ENCODE results near the gene ZFP36.

DNA sequence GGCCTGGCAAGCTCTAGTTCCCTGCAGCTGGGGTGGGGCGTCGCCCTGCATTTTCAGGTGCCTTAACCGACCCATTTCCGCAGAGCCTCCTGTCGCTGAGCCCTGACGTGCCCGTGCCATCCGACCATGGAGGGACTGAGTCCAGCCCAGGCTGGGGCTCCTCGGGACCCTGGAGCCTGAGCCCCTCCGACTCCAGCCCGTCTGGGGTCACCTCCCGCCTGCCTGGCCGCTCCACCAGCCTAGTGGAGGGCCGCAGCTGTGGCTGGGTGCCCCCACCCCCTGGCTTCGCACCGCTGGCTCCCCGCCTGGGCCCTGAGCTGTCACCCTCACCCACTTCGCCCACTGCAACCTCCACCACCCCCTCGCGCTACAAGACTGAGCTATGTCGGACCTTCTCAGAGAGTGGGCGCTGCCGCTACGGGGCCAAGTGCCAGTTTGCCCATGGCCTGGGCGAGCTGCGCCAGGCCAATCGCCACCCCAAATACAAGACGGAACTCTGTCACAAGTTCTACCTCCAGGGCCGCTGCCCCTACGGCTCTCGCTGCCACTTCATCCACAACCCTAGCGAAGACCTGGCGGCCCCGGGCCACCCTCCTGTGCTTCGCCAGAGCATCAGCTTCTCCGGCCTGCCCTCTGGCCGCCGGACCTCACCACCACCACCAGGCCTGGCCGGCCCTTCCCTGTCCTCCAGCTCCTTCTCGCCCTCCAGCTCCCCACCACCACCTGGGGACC is 1.2 kb downstream of the ZFP36 start:
- no peak for TF ChIP-seq EZH2 (IDR thresholded peaks at IDR 0.05; ENCODE audit: low read depth, low read length, severe bottlenecking)
- TF ChIP-seq GABPA (IDR thresholded peaks at IDR 0.05; ENCODE audit: borderline replicate concordance, insufficient read depth, low read length): no peak
- no peak for TF ChIP-seq NRF1 (IDR thresholded peaks at IDR 0.05; ENCODE audit: low read depth, low read length)
- TF ChIP-seq, protein P1, sequence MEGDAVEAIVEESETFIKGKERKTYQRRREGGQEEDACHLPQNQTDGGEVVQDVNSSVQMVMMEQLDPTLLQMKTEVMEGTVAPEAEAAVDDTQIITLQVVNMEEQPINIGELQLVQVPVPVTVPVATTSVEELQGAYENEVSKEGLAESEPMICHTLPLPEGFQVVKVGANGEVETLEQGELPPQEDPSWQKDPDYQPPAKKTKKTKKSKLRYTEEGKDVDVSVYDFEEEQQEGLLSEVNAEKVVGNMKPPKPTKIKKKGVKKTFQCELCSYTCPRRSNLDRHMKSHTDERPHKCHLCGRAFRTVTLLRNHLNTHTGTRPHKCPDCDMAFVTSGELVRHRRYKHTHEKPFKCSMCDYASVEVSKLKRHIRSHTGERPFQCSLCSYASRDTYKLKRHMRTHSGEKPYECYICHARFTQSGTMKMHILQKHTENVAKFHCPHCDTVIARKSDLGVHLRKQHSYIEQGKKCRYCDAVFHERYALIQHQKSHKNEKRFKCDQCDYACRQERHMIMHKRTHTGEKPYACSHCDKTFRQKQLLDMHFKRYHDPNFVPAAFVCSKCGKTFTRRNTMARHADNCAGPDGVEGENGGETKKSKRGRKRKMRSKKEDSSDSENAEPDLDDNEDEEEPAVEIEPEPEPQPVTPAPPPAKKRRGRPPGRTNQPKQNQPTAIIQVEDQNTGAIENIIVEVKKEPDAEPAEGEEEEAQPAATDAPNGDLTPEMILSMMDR (IDR thresholded peaks at IDR 0.05; ENCODE audit: control extremely low read depth in 1 of 3, insufficient read depth in 1 of 3, low read depth in 1 of 3, low read length in 3 of 3): no peak

All from H1 (cell line).